Right lobe of liver (tissue), 6 donors: ENCODE measurements around the gene RPL18A. TPM values are rescaled to one million over a fixed set of nuclear protein-coding genes. Genes with fewer than 3 reads are reported as not detected.

Experiments used
- ATAC-seq, 4 donors: fragments of 200-7000 bp; cut with Tn5 transposase; one replicate each; pipeline ENCODE4 v1.9.1; 2020; ENCODE audit warnings: mild to moderate bottlenecking in 4 of 4, moderate library complexity in 4 of 4
- DNase-seq, 3 donors: peaks; one replicate each; pipeline ENCODE4 v3.0.0-alpha.2; 2020
- H3K27ac ChIP-seq, 3 donors: fragments of 200-600 bp; one replicate each; pipeline ENCODE4 v1.8.0; 2022
- H3K27me3 ChIP-seq, 2 donors: fragments of 200-600 bp; one replicate each; pipeline ENCODE4 v1.8.0; 2022
- H3K36me3 ChIP-seq, 4 donors: fragments of 200-600 bp; sonication (generic) in 1 of 4; one replicate each; pipeline versions ENCODE4 v1.5.1 to v1.8.0; 2017 to 2022; ENCODE audit warnings: control low read depth in 1 of 4
- H3K4me1 ChIP-seq, 4 donors: fragments of 200-600 bp; sonication (generic) in 1 of 4; one replicate each; pipeline versions ENCODE4 v1.5.1 to v1.8.0; 2017 to 2022; ENCODE audit warnings: control low read depth in 1 of 4
- H3K4me3 ChIP-seq, 3 donors: fragments of 200-600 bp; one replicate each; pipeline ENCODE4 v1.8.0; 2022
- H3K9me3 ChIP-seq, 4 donors: fragments of 200-600 bp; sonication (generic) in 1 of 4; one replicate each; pipeline versions ENCODE4 v1.5.1 to v1.8.0; 2017 to 2022; ENCODE audit warnings: control low read depth in 1 of 4
- POLR2A ChIP-seq: fragments of 450-650 bp; IDR thresholded peaks from one replicate; pipeline ENCODE4 v1.6.1; 2017; ENCODE audit warnings: antibody characterized with exemption, mild to moderate bottlenecking
- WGBS: methylation state at CpG from one replicate; pipeline ENCODE4 v1.1.6; 2018; ENCODE audit warnings: low coverage, low lambda C conversion rate; ENCODE audit not compliant: insufficient coverage; ENCODE audit errors: missing lambda C conversion rate; 5-methylcytosine and 5-hydroxymethylcytosine counted together
- intact Hi-C, 2 donors: fragments of 100-400 bp; cut with DNase I; formaldehyde crosslinking; loops; one replicate each; pipeline versions ENCODE4 v1.11.2 to v1.14.1; 2022
- long read RNA-seq: library from polyadenylated mRNA; unstranded; transcript quantifications from one replicate; pipeline ENCODE4 v2.0.0, GENCODE V29; 2019
- total RNA-seq, 6 experiments: library from RNA; depleted of rRNA in 2 of 6; stranded (reverse); fragments of >200 nt in 2 of 6; fragmentation: NEBNext Ultra II Directional in 3 of 6; extraction: Animal tissue kit (Norgen Biotek cat#: 25700) in 3 of 6; gene quantifications; one replicate each; pipeline versions ENCODE4 v1.1.0 to v1.2.4, GENCODE V29; 2016 to 2023
- TF ChIP-seq, protein P1 (sequence below), 4 donors: fragments of 200-600 bp in 3 of 4; fragments of 450-650 bp in 1 of 4; IDR thresholded peaks; one replicate each; pipeline versions ENCODE4 v1.5.1 to v1.8.0; 2016 to 2022; ENCODE audit warnings: antibody characterized with exemption in 4 of 4, mild to moderate bottlenecking in 2 of 4
- donor health status: DM: no; HTN: yes; CAD: no.
- donor health status: DM: no; HTN: no; CAD: no.
- donor health status: DM: no; HTN: no; CAD: no.
- donor health status: DM: no; HTN: yes; CAD: no.
- donor health status: DM: no; HTN: yes; CAD: no.

RPL18A gene
- 100 to 1,000 TPM; 449 to 778 (median 494) TPM for total RNA-seq
- long read RNA-seq, transcript RPL18A-201 (5 exons, 665 nt) = major isoform, 419 of 426 reads
- long read RNA-seq, partial matches to known transcripts = 3 of 426 reads
- long read RNA-seq, other reads (novel, unspliced or antisense) = 2 of 426 reads

DNA sequence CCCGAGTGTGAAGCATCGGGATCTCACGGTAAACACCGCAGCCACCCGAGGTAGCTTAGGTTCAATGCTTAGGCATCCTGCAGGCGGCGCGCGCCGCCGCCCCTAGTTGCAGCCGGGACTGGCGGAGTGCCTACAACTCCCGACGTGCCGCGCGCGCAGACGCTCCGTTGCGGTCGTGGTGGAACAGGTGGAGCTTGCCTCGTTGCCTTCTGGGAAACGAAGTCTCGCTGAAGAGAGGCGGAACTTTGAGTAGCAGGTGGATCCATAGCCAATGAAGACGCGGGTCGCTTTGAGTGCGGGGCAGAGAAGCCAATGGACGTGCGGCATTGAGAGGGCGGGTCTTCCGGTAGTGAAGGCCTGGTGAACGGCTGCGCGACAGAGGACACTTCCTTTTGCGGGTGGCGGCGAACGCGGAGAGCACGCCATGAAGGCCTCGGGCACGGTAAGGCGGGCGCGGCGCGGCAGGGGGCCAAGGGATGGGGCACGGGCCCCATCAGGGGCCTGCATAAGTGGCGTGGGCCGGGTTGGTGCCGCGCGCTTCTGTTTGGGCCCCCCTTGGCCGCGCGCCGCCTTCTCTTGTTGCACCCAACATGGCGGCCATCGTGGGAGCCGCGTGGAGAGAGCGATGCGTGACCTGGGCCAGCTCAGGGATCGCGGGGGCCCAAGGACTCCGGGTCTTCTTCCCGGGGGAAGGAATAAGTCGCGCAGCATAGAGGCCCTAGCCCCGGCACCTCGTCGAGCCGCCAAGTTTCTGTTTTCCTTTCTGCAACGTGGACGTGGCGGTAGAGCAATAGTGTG, at the start of gene RPL18A:
Gene RPL18A (plus strand): TSS at position 378 of the 798 bp plus-strand sequence. CDS start 47 bp downstream, at position 425.
- Histone ChIP-seq H3K27me3 (no peaks in the 10 kb centered on the region), H3K4me1 (peaks cover 0 to 13% (median 6%) of the 10 kb centered on the region in 4 donors), H3K36me3 (peaks cover 17 to 33% (median 22%) of the 10 kb centered on the region in 4 donors), H3K4me3 (peak within 1 kb of the TSS; percentile 83 to 97 (median 94)), H3K9me3 (no peaks in the 10 kb centered on the region), H3K27ac (peak within 1 kb of the TSS; percentile 71 to 80 (median 78))
- WGBS = under 1% methylated on average over 23 of the region's 80 CpGs
- ATAC-seq (peak; percentile 95 to 99 (median 98)), DNase-seq (peak; percentile 98 to 99 (median 99))
- intact Hi-C loops = loop anchor here (10.0 kb wide), 3 partner anchors 65 to 155 kb away; no protein-coding TSS in a partner anchor
- TF ChIP-seq POLR2A = peak; percentile 96
- TF ChIP-seq, protein P1, sequence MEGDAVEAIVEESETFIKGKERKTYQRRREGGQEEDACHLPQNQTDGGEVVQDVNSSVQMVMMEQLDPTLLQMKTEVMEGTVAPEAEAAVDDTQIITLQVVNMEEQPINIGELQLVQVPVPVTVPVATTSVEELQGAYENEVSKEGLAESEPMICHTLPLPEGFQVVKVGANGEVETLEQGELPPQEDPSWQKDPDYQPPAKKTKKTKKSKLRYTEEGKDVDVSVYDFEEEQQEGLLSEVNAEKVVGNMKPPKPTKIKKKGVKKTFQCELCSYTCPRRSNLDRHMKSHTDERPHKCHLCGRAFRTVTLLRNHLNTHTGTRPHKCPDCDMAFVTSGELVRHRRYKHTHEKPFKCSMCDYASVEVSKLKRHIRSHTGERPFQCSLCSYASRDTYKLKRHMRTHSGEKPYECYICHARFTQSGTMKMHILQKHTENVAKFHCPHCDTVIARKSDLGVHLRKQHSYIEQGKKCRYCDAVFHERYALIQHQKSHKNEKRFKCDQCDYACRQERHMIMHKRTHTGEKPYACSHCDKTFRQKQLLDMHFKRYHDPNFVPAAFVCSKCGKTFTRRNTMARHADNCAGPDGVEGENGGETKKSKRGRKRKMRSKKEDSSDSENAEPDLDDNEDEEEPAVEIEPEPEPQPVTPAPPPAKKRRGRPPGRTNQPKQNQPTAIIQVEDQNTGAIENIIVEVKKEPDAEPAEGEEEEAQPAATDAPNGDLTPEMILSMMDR (IDR thresholded peaks at IDR 0.05) = peak; percentile 70 to 86 (median 79)

DNA sequence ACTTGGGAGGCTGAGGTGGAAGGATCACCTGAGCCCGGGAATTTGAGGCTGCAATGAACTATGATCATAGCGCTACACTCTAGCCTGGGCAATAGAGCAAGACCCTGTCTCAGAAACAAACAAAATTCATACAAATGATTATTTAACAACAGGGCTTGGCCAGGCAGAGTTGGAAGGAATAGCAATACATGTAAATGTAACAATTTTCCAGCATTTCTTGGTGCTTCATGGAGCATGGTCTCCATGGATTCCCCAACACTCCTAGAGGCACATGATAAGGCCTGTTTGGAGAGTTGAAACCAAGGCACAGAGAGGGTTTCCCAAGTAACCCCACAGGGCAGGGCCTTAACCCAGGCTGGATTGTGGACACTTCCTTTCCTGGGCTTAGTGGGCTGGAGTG, 48.6 kb upstream of the RPL18A start:
- H3K36me3 ChIP-seq = no peaks in the 10 kb centered on the region

DNA sequence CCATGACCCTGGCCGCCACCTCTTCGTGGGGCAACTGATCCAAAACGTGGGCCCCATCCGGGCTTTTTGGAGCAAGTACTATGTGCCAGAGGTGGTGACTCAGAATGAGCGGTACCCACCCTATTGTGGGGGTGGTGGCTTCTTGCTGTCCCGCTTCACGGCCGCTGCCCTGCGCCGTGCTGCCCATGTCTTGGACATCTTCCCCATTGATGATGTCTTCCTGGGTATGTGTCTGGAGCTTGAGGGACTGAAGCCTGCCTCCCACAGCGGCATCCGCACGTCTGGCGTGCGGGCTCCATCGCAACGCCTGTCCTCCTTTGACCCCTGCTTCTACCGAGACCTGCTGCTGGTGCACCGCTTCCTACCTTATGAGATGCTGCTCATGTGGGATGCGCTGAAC, 48.0 kb upstream of the RPL18A start:
- no peak for TF ChIP-seq POLR2A
- TF ChIP-seq, protein P1 (IDR thresholded peaks at IDR 0.05) = no peak
- no peaks in the 10 kb centered on the region for H3K36me3 ChIP-seq
- intact Hi-C loops = no loop called here
- DNase-seq (no peak), ATAC-seq (no peak)
- no CpG with 5 or more reads among the region's 20 CpGs for WGBS
- no peaks in the 10 kb centered on the region for H3K4me1 ChIP-seq
- no peaks in the 10 kb centered on the region for H3K9me3 ChIP-seq
- no peak overlapping the region for H3K27ac ChIP-seq
- no peaks in the 10 kb centered on the region for H3K27me3 ChIP-seq
- no peak overlapping the region for H3K4me3 ChIP-seq

More for the DNA sequence above, 48.6 kb upstream of the RPL18A start:
- intact Hi-C loops = no loop called here
- H3K4me3 ChIP-seq = no peak overlapping the region
- H3K27ac ChIP-seq = no peak overlapping the region
- TF ChIP-seq POLR2A = no peak
- TF ChIP-seq, protein P1 (IDR thresholded peaks at IDR 0.05) = no peak
- no peaks in the 10 kb centered on the region for H3K9me3 ChIP-seq
- no peaks in the 10 kb centered on the region for H3K4me1 ChIP-seq
- 94% methylated on average over 2 of the region's 2 CpGs for WGBS
- no peak for DNase-seq
- no peaks in the 10 kb centered on the region for H3K27me3 ChIP-seq
- ATAC-seq = no peak

DNA sequence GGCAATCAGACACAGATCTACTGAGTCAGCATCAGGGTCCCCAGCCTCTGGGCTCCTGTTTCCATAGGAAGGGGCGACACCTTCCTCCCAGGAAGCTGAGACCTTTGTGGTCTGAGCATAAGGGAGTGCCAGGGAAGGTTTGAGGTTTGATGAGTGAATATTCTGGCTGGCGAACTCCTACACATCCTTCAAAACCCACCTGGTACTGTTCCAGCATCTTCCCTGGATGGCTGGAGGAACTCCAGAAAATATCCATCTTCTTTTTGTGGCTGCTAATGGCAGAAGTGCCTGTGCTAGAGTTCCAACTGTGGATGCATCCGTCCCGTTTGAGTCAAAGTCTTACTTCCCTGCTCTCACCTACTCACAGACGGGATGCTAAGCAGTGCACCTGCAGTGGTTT, 47.6 kb upstream of the RPL18A start:
- TF ChIP-seq POLR2A = no peak
- TF ChIP-seq, protein P1 (IDR thresholded peaks at IDR 0.05) = no peak
- intact Hi-C loops = no loop called here
- ATAC-seq = no peak
- WGBS = 54% methylated on average over 5 of the region's 5 CpGs
- H3K9me3 ChIP-seq = no peaks in the 10 kb centered on the region
- H3K27me3 ChIP-seq = no peaks in the 10 kb centered on the region
- no peak for DNase-seq
- no peak overlapping the region for H3K4me3 ChIP-seq
- no peaks in the 10 kb centered on the region for H3K36me3 ChIP-seq
- H3K4me1 ChIP-seq = no peaks in the 10 kb centered on the region
- H3K27ac ChIP-seq = no peak overlapping the region
